Memory B cell (primary cell): ENCODE data around the gene CCDC90B.

Experiments
- ATAC-seq: fragments of 150-1000 bp; cut with Tn5 transposase; 2 replicates; pipeline ENCODE4 v1.10.0; 2021; ENCODE audit warnings: low read depth, mild to moderate bottlenecking, moderate library complexity
- DNase-seq, 2 donors: peaks; one replicate each; pipeline ENCODE4 v3.0.0; 2022; ENCODE audit warnings: low spot score in 2 of 2
- H3K27ac Mint-ChIP-seq: one replicate; pipeline ENCODE4 v1.8.0; 2022; ENCODE audit warnings: mild to moderate bottlenecking, moderate library complexity, mixed read lengths
- H3K27me3 Mint-ChIP-seq: one replicate; pipeline ENCODE4 v1.8.0; 2022; ENCODE audit warnings: mixed read lengths
- H3K36me3 Mint-ChIP-seq: one replicate; pipeline ENCODE4 v1.8.0; 2022; ENCODE audit warnings: mild to moderate bottlenecking, mixed read lengths
- H3K4me1 Mint-ChIP-seq: one replicate; pipeline ENCODE4 v1.8.0; 2022; ENCODE audit warnings: mixed read lengths
- H3K4me3 Mint-ChIP-seq: one replicate; pipeline ENCODE4 v1.8.0; 2022; ENCODE audit warnings: mild to moderate bottlenecking, moderate library complexity, mixed read lengths
- H3K9me3 Mint-ChIP-seq: one replicate; pipeline ENCODE4 v1.8.0; 2022; ENCODE audit warnings: mixed read lengths

CCDC90B gene

GRCh38 chr11:83306200-83307080, 20.3 kb upstream of the CCDC90B start:
- DNase-seq (no peak), ATAC-seq (no peak)
- Mint-ChIP-seq H3K4me1 (no peaks in the 10 kb centered on the region), H3K9me3 (no peaks in the 10 kb centered on the region), H3K27ac (no peak overlapping the region), H3K36me3 (no peaks in the 10 kb centered on the region), H3K4me3 (no peak overlapping the region), H3K27me3 (peaks cover 2% of the 10 kb centered on the region)

GRCh38 chr11:83303316-83303715, 17.1 kb upstream of the CCDC90B start:
- Mint-ChIP-seq H3K36me3 (no peaks in the 10 kb centered on the region), H3K27me3 (peaks cover 1% of the 10 kb centered on the region), H3K4me3 (no peak overlapping the region), H3K4me1 (no peaks in the 10 kb centered on the region), H3K9me3 (no peaks in the 10 kb centered on the region), H3K27ac (no peak overlapping the region)
- ATAC-seq: no peak
- DNase-seq: no peak

DNA sequence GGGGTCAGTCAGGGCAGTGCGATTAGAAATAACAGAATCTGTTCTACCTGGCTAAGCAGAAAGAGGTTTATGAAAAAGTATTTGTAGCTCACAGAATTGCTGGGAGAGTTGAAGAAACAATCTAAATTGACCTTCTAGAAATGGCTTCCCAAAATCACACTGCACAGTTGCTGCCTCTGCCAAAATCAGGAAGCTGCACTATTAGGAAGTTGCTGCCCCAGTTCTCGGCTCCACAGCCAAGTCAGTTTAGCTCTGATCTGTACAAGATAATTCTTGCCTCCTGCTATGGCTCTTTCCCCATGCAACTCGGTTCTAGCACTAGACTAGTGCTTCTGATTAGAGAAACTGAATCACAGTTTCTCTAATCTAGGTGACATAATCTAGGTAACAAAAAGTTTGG, 16.0 kb upstream of the CCDC90B start:
- Mint-ChIP-seq H3K9me3 (no peaks in the 10 kb centered on the region), H3K36me3 (no peaks in the 10 kb centered on the region)
- ATAC-seq: no peak

DNA sequence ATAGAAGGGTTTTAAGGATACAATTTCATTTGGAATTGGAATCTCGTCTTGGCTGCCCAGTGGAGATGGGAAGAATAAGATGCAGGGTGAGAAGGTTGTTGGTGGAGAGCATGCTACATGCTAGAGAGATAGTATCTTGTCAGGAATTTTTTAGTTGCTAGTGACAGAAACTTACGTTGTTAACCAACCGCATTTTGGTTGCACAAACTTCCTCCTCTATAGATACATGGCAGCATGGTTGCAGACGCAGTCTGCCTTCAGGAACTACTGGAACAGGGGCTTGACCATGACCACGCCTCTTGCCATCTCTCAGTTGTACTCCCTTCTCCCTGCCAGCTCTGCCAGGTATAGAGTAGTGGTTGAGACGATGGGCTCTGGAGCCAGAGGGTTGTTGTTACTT, 13.5 kb upstream of the CCDC90B start:
- ATAC-seq: no peak
- Mint-ChIP-seq H3K27ac (no peak overlapping the region), H3K27me3 (peaks cover 1% of the 10 kb centered on the region), H3K36me3 (no peaks in the 10 kb centered on the region), H3K4me1 (no peaks in the 10 kb centered on the region), H3K4me3 (no peak overlapping the region), H3K9me3 (no peaks in the 10 kb centered on the region)
- no peak for DNase-seq

More for the DNA sequence above, 16.0 kb upstream of the CCDC90B start:
- Mint-ChIP-seq H3K4me3 (no peak overlapping the region), H3K27me3 (peaks cover 1% of the 10 kb centered on the region), H3K4me1 (no peaks in the 10 kb centered on the region), H3K27ac (no peak overlapping the region)
- DNase-seq: no peak

DNA sequence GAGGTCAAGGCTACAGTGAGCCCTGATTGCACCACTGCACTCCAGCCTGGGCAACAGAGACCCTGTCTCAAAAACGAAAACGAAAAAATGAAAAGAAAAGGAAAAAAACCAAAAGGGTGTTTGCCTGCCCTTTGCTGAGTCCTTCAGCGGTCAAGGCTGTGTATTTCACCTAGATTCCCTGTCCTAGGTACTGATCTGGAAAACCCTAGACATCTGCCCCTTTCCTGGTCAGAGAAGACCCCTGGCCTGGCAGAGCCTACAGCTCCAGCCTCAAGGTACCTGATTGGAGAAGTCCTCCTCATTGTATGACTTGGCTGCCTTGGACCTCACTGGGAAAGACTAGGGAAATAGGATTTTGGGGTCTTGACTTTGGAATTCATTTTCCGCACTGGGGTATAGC, 8.0 kb upstream of the CCDC90B start:
- Mint-ChIP-seq H3K9me3 (no peaks in the 10 kb centered on the region), H3K27ac (no peak overlapping the region), H3K36me3 (no peaks in the 10 kb centered on the region)

DNA sequence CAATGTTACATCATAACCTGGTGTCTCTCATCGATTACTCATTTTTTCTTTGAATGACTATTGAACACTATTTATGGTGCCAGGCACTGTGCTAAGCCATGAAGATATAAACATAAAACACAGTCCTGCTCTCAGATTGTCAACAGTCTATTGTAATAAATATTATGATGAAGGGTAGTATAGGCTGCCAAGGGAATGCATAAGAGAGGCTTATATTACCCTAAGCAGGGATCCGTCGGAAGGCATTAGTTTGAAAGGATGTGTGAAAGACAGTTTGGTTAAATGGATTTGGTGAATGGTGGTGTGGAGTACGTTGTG, 7.2 kb upstream of the CCDC90B start:
- H3K4me1 Mint-ChIP-seq: peaks cover 10% of the 10 kb centered on the region

More for the DNA sequence above, 8.0 kb upstream of the CCDC90B start:
- Mint-ChIP-seq H3K4me3 (no peak overlapping the region), H3K4me1 (peaks cover 7% of the 10 kb centered on the region), H3K27me3 (peaks cover 1% of the 10 kb centered on the region)
- no peak for DNase-seq
- no peak for ATAC-seq

DNA sequence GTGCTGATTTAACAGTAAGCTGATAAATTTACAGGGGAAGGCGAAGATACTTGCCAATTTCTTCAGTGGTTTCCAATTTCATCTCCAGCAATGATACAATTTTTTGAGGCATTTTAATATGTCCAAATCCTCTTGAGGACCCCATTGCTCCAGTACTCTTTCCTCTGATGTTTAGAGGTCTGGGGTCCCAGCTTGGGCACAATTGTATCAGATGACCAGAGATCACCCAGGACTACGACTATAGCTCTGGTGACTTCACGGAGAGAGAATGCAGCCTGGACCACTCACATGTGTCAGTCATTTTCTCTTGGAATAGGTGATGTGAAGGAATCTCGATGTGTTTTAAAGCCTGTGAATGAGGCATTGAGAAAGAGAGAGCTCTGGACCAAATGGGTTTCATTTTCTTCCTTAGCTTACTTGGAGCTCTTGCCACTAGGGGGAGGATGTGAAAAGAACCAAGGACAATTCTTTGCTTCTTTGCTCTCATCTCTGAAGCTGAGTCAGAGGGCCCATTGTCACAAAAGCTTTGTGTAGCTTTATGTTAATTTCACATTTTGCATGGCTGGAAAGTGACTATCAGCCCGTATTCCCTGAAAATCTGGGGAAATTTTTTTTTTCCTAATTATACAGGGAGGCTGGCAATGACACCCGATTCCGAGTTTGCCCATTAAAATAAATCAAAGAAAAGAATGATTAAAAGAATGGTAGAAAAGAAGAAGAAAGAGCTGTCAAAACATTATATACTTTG, 6.7 kb upstream of the CCDC90B start:
- H3K27ac Mint-ChIP-seq: no peak overlapping the region
- peak; percentile 80 for ATAC-seq
- no peaks in the 10 kb centered on the region for H3K9me3 Mint-ChIP-seq
- peak in 1 of 2 donors; percentile 32 for DNase-seq
- H3K27me3 Mint-ChIP-seq: no peaks in the 10 kb centered on the region
- H3K36me3 Mint-ChIP-seq: no peaks in the 10 kb centered on the region
- peaks cover 12% of the 10 kb centered on the region for H3K4me1 Mint-ChIP-seq
- H3K4me3 Mint-ChIP-seq: peak overlapping the region; percentile 61

More for the DNA sequence above, 7.2 kb upstream of the CCDC90B start:
- no peaks in the 10 kb centered on the region for H3K36me3 Mint-ChIP-seq
- no peaks in the 10 kb centered on the region for H3K9me3 Mint-ChIP-seq
- DNase-seq (no peak), ATAC-seq (no peak)
- no peaks in the 10 kb centered on the region for H3K27me3 Mint-ChIP-seq
- H3K27ac Mint-ChIP-seq: no peak overlapping the region
- no peak overlapping the region for H3K4me3 Mint-ChIP-seq

- H3K27ac Mint-ChIP-seq: no peak overlapping the region
- no peak overlapping the region for H3K4me3 Mint-ChIP-seq
- no peak for DNase-seq
- H3K4me1 Mint-ChIP-seq: peaks cover 27% of the 10 kb centered on the region
- H3K36me3 Mint-ChIP-seq: no peaks in the 10 kb centered on the region
- no peaks in the 10 kb centered on the region for H3K9me3 Mint-ChIP-seq
- H3K27me3 Mint-ChIP-seq: no peaks in the 10 kb centered on the region
- no peak for ATAC-seq
These were observed 1.5 kb upstream of the CCDC90B start for GRCh38 chr11:83287631-83288030.

DNA sequence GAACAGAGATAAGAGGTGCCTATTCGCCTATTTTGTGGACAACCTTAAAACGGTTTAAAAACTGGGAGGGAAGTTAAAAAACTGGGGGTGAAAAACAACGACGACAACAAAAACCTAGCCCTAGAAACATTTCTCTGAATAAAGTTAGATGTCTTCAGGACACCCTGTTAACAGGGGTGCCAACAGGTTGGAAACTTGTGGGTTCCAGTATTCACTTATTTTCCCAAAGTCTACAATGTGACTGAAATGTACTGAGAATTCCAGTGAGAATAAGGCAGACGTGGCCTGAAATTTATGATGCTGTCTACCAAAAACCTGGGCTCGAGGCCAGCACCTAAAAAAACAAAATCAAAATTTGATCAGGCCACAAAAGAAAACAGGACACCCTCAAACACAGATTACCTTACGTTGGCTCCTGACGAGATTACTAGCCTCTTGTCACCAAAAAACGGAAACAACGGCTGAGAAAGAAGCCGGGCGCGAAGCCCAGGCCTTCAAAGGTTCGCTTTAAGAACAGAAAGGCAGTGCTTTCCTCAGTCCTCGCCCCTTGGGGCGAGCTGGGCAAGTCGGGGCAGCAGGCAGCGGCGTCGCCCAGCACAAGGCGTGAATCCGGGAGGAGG, 906 bp downstream of the CCDC90B start:
- no peak for DNase-seq
- H3K36me3 Mint-ChIP-seq: peaks cover 6% of the 10 kb centered on the region
- H3K4me3 Mint-ChIP-seq: peak overlapping the region; percentile 99
- H3K27ac Mint-ChIP-seq: peak overlapping the region; percentile 99
- peaks cover 33% of the 10 kb centered on the region for H3K4me1 Mint-ChIP-seq
- H3K27me3 Mint-ChIP-seq: no peaks in the 10 kb centered on the region
- peak; percentile 20 for ATAC-seq
- no peaks in the 10 kb centered on the region for H3K9me3 Mint-ChIP-seq

GRCh38 chr11:83284501-83285150, 1.5 kb downstream of the CCDC90B start:
- Mint-ChIP-seq H3K9me3 (no peaks in the 10 kb centered on the region), H3K4me1 (peaks cover 33% of the 10 kb centered on the region), H3K36me3 (peaks cover 8% of the 10 kb centered on the region)

DNA sequence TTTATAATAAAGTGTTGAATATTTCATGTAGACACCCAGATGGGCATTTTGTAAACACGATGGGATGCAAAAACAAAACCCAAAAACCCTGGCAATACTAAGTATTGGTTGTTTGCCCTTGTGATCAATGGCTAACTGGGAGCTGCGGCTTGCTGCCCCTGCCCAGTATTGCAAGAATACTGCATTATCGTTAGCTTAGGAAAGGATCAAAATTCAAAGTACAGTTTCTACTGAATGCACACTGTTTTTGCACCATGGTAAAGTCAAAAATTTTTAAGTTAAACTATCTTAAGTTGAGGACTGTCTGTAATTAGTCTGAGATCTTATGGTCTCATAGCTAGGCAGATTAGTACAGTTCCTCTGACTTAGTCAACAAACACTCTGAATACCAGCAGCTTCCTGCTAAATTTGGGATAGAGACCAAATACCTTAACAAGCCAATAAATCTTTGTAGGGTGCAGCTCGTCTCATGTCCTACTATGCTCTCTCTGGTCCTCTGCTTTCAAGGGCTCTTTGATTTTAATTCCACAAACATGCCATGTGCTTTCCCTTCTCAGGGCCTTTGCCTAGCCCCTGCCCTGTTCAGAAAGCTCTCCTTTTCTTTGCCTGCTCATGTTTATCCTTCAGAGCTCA, 4.0 kb downstream of the CCDC90B start:
- H3K4me1 Mint-ChIP-seq: peaks cover 20% of the 10 kb centered on the region
- H3K36me3 Mint-ChIP-seq: peaks cover 14% of the 10 kb centered on the region
- no peak overlapping the region for H3K4me3 Mint-ChIP-seq
- no peak overlapping the region for H3K27ac Mint-ChIP-seq
- ATAC-seq: no peak
- no peak for DNase-seq
- no peaks in the 10 kb centered on the region for H3K27me3 Mint-ChIP-seq
- H3K9me3 Mint-ChIP-seq: no peaks in the 10 kb centered on the region

More at GRCh38 chr11:83284501-83285150, 1.5 kb downstream of the CCDC90B start:
- Mint-ChIP-seq H3K27me3 (no peaks in the 10 kb centered on the region), H3K4me3 (peak overlapping the region; percentile 99), H3K27ac (peak overlapping the region; percentile 99)
- ATAC-seq (no peak), DNase-seq (no peak)

- H3K27ac Mint-ChIP-seq: no peak overlapping the region
- H3K4me3 Mint-ChIP-seq: no peak overlapping the region
- H3K36me3 Mint-ChIP-seq: peaks cover 14% of the 10 kb centered on the region
- H3K4me1 Mint-ChIP-seq: peaks cover 14% of the 10 kb centered on the region
- DNase-seq (no peak), ATAC-seq (no peak)
- H3K9me3 Mint-ChIP-seq: no peaks in the 10 kb centered on the region
- H3K27me3 Mint-ChIP-seq: no peaks in the 10 kb centered on the region
These were observed 5.9 kb downstream of the CCDC90B start for GRCh38 chr11:83280256-83280655.

DNA sequence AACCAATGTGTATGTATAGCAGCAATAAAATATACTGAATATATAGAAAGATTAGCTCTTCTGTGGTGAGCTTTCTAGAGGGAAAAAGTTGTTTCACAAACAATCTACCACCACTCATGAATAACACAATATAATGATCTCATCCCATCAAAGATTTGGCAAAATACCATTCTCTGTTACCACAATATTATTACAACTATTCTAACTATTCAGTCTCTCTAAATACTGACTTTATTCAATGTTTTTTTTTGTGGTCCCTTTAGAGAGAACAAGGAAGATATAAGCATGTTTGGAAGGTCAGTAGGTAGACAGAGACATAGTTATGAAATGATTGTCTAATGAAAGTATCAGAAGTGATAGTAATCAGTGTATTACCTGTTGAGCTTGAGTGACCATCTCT, 7.8 kb downstream of the CCDC90B start:
- Mint-ChIP-seq H3K9me3 (no peaks in the 10 kb centered on the region), H3K4me3 (no peak overlapping the region), H3K27ac (no peak overlapping the region), H3K27me3 (no peaks in the 10 kb centered on the region), H3K4me1 (peaks cover 10% of the 10 kb centered on the region), H3K36me3 (peaks cover 14% of the 10 kb centered on the region)
- no peak for ATAC-seq
- no peak for DNase-seq
